Endothelial cell of umbilical vein (primary cell): ENCODE results near the gene ARHGEF26. TPM values are rescaled to one million over a fixed set of nuclear protein-coding genes. Genes with fewer than 3 reads are reported as not detected.

Experiments
- BruUV-seq: library from RNA; stranded (reverse); fragments of 400-500 nt; replicated peaks from 2 replicates; lab custom pipeline; 2021; lab: Mats Ljungman, UMichigan
- CTCF ChIA-PET: fragments of 300-600, 350-600 bp; sonication (Branson Sonifier 250); formaldehyde crosslinking; loops from one replicate; lab custom pipeline; 2021; ENCODE audit warnings: antibody characterized with exemption, inconsistent platforms; lab: Charles Lee
- POLR2A ChIA-PET: fragments of 300-600, 350-600 bp; sonication (Branson Sonifier 250); formaldehyde crosslinking; loops from one replicate; lab custom pipeline; 2021; ENCODE audit warnings: antibody characterized with exemption, inconsistent platforms; lab: Charles Lee
- DNase-seq: peaks from one replicate; pipeline ENCODE4 v3.0.0-alpha.2; 2011; ENCODE audit warnings: low read depth, low spot score
- FAIRE-seq: peaks from 2 replicates; lab custom pipeline; 2011; peaks lifted over from hg19 to GRCh38; lab: Jason Lieb, UNC
- H2AFZ ChIP-seq: 2 replicates; pipeline ENCODE4 v1.6.0; 2012; ENCODE audit warnings: low read depth, low read length, control low read depth, inconsistent platforms
- H3K27ac ChIP-seq: 2 replicates; pipeline ENCODE4 v1.5.1; 2011; ENCODE audit warnings: low read depth, mild to moderate bottlenecking, control low read depth, low read length, moderate library complexity; ENCODE audit not compliant: insufficient read depth
- H3K27me3 ChIP-seq, 2 experiments: 2 replicates each; pipeline versions ENCODE4 v1.6.0 to v1.6.1; 2011; ENCODE audit warnings: low read length in 2 of 2, mixed read lengths in 1 of 2; ENCODE audit not compliant: control insufficient read depth in 2 of 2, insufficient read depth in 2 of 2
- H3K36me3 ChIP-seq, 2 experiments: 2 replicates in 1 of 2; 3 replicates in 1 of 2; pipeline ENCODE4 v1.5.1; 2011; ENCODE audit warnings: low read length in 2 of 2, mild to moderate bottlenecking in 1 of 2, moderate library complexity in 1 of 2; ENCODE audit not compliant: control insufficient read depth in 2 of 2, insufficient read depth in 2 of 2; ENCODE audit errors: extremely low read depth in 1 of 2
- H3K4me1 ChIP-seq: 3 replicates; pipeline ENCODE4 v1.5.1; 2011; ENCODE audit warnings: mild to moderate bottlenecking, low read length; ENCODE audit not compliant: control insufficient read depth, insufficient read depth; ENCODE audit errors: extremely low read depth
- H3K4me2 ChIP-seq: 2 replicates; pipeline ENCODE4 v1.6.1; 2011; ENCODE audit warnings: low read length, control low read depth, mixed read lengths; ENCODE audit not compliant: insufficient read depth
- H3K4me3 ChIP-seq, 3 experiments: fragments of 200-600 bp in 1 of 3; sonication (generic), shearing (Covaris generic) in 1 of 3; replicated peaks in 1 of 3; 2 replicates each; pipeline ENCODE4 v1.5.1; 2011 to 2016; ENCODE audit warnings: control low read depth in 3 of 3, low read length in 3 of 3, mild to moderate bottlenecking in 2 of 3, inconsistent platforms in 1 of 3, low read depth in 1 of 3, moderate library complexity in 1 of 3; ENCODE audit not compliant: insufficient read depth in 1 of 3
- H3K79me2 ChIP-seq: 2 replicates; pipeline ENCODE4 v1.6.0; 2012; ENCODE audit warnings: low read length, inconsistent platforms; ENCODE audit not compliant: control insufficient read depth, insufficient read depth
- H3K9ac ChIP-seq: replicated peaks from 2 replicates; pipeline ENCODE3; 2011; ENCODE audit warnings: low read length, control low read depth; ENCODE audit not compliant: insufficient read depth; ENCODE audit errors: extremely low read depth
- H3K9me1 ChIP-seq: replicated peaks from 3 replicates; pipeline ENCODE4 v1.6.0; 2011; ENCODE audit warnings: mild to moderate bottlenecking, low read length; ENCODE audit not compliant: control insufficient read depth, insufficient read depth; ENCODE audit errors: extremely low read depth
- H3K9me3 ChIP-seq: replicated peaks from 2 replicates; pipeline ENCODE4 v1.5.1; 2012; ENCODE audit warnings: low read length, inconsistent platforms; ENCODE audit not compliant: control insufficient read depth, insufficient read depth
- H4K20me1 ChIP-seq: replicated peaks from 2 replicates; pipeline ENCODE3; 2011; ENCODE audit warnings: mild to moderate bottlenecking, low read length; ENCODE audit not compliant: control insufficient read depth, insufficient read depth; ENCODE audit errors: extremely low read depth
- CTCF ChIP-seq, 2 donors: IDR thresholded peaks; 1 replicate in 1 of 2; 2 replicates in 1 of 2; pipeline ENCODE4 v1.5.1; 2011; ENCODE audit warnings: low read length in 2 of 2, mild to moderate bottlenecking in 2 of 2, moderate library complexity in 2 of 2, control low read depth in 1 of 2, inconsistent platforms in 1 of 2, low read depth in 1 of 2; ENCODE audit not compliant: insufficient read depth in 1 of 2; ENCODE audit errors: extremely low read depth in 1 of 2
- EZH2 ChIP-seq: IDR thresholded peaks from 2 replicates; pipeline ENCODE4 v1.6.1; 2012; ENCODE audit warnings: borderline replicate concordance, low read depth, mild to moderate bottlenecking, moderate library complexity, low read length, inconsistent platforms; ENCODE audit not compliant: severe bottlenecking
- FOS ChIP-seq: IDR thresholded peaks from 2 replicates; pipeline ENCODE4 v1.6.1; 2011; ENCODE audit warnings: mild to moderate bottlenecking, low read length, moderate library complexity, borderline replicate concordance; ENCODE audit not compliant: insufficient read depth
- GATA2 ChIP-seq: IDR thresholded peaks from 2 replicates; pipeline ENCODE4 v1.7.0; 2011; ENCODE audit warnings: low read depth, mild to moderate bottlenecking, moderate library complexity, mixed read lengths, low read length; ENCODE audit not compliant: insufficient read length, insufficient read depth
- JUN ChIP-seq: IDR thresholded peaks from 2 replicates; pipeline ENCODE4 v1.6.1; 2011; ENCODE audit warnings: borderline replicate concordance, low read depth; ENCODE audit not compliant: insufficient read length, insufficient read depth
- MAX ChIP-seq: IDR thresholded peaks from 2 replicates; pipeline ENCODE4 v1.6.1; 2011; ENCODE audit not compliant: insufficient read depth, insufficient read length
- MYC ChIP-seq: IDR thresholded peaks from one replicate; pipeline ENCODE4 v1.6.1; 2011; ENCODE audit warnings: mild to moderate bottlenecking, low read depth, low read length
- POLR2A ChIP-seq: IDR thresholded peaks from 2 replicates; pipeline ENCODE4 v1.6.1; 2012; ENCODE audit warnings: low read depth, mild to moderate bottlenecking, control low read depth, low read length
- POLR2AphosphoS5 ChIP-seq: IDR thresholded peaks from 2 replicates; pipeline ENCODE4 v1.6.1; 2012; ENCODE audit warnings: low read depth, mild to moderate bottlenecking, control low read depth, low read length, moderate library complexity; ENCODE audit not compliant: insufficient read depth
- dilution Hi-C: fragments of 300-500 bp; cut with MboI; formaldehyde crosslinking; loops from one replicate; pipeline ENCODE4 v1.15.0; 2019; ENCODE audit warnings: low sequenced_read_pairs; ENCODE audit not compliant: extremely low pct_ligation_motif_present
- intact Hi-C: fragments of 100-400 bp; cut with micrococcal nuclease; formaldehyde crosslinking; loops from one replicate; pipeline ENCODE4 v1.10.0; 2022
- polyA plus RNA-seq, 4 experiments: library from polyadenylated mRNA; depleted of rRNA in 3 of 4; stranded (reverse) in 3 of 4; unstranded in 1 of 4; fragments of >200 nt; gene quantifications; 2 replicates each; pipeline versions ENCODE4 v1.2.1 to v1.2.3, GENCODE V29; 2011 to 2012; ENCODE audit warnings: missing spikeins in 1 of 4
- total RNA-seq: library from RNA; stranded (reverse); gene quantifications from 2 replicates; pipeline ENCODE4 v1.2.3, GENCODE V29; 2021

The ARHGEF26 gene
- total and polyA plus RNA-seq, 2 donors (not counting 3 experiments of a cell fraction or from before 2014, with no cell fraction given): 0.57 to 2.9 TPM

GRCh38 chr3:154074966-154075365 lies 46.2 kb upstream of the ARHGEF26 start:
- Histone ChIP-seq H3K4me2 (no peak overlapping the region), H3K9ac (no peak overlapping the region), H3K9me3 (no peaks in the 10 kb centered on the region), H3K27me3 (no peaks in the 10 kb centered on the region), H3K4me1 (no peaks in the 10 kb centered on the region), H2AFZ (no peak overlapping the region), H3K79me2 (no peaks in the 10 kb centered on the region), H3K27ac (no peak overlapping the region), H4K20me1 (no peaks in the 10 kb centered on the region), H3K36me3 (no peaks in the 10 kb centered on the region), H3K9me1 (no peaks in the 10 kb centered on the region), H3K4me3 (no peak overlapping the region)
- ChIA-PET POLR2A (no interaction called here), CTCF (no interaction called here)
- no peak for FAIRE-seq
- TF ChIP-seq CTCF (IDR thresholded peaks at IDR 0.05; ENCODE audit: extremely low read depth in 1 of 2, insufficient read depth in 1 of 2, low read depth in 1 of 2, low read length in 2 of 2): no peak
- TF ChIP-seq GATA2: no peak
- TF ChIP-seq MYC: no peak
- no peak for TF ChIP-seq POLR2AphosphoS5
- no peak for TF ChIP-seq FOS
- no peak for TF ChIP-seq JUN
- no peak for TF ChIP-seq MAX
- TF ChIP-seq POLR2A: no peak
- TF ChIP-seq EZH2: no peak
- BruUV-seq: no TSS peak
- intact Hi-C loops: no loop called here
- dilution Hi-C loops: no loop called here
- no peak for DNase-seq
